K562 treated with DMSO at 1 percent for 48 hours (cell line): ENCODE measurements around the gene CRYGB. TPM values are rescaled to one million over a fixed set of nuclear protein-coding genes. Genes with fewer than 3 reads are reported as not detected.

ENCODE experiments used
- total RNA-seq: library from RNA; unstranded; fragments of 300-600 nt; gene quantifications from 2 replicates; pipeline ENCODE4 v1.2.3, GENCODE V29; 2022; ENCODE audit warnings: low replicate concordance; ENCODE audit errors: extremely low read depth

Gene CRYGB
- total RNA-seq: not detected in 2 replicates

GRCh38 chr2:208146006-208146405, at the start of gene CRYGB:
TSS of gene CRYGB (minus strand) at chr2:208146158. CDS start at chr2:208146120, 38 bp downstream.

GRCh38 chr2:208189810-208190503, 44.0 kb upstream of the CRYGB start, which contains the start of gene C2orf80:
TSS of gene C2orf80 (minus strand) at chr2:208190030. CDS start at chr2:208186986, 3,044 bp downstream.

GRCh38 chr2:208163489-208163888, 17.5 kb upstream of the CRYGB start, which contains the start of gene CRYGA:
TSS of gene CRYGA (minus strand) at chr2:208163589. CDS start at chr2:208163556, 33 bp downstream.

GRCh38 chr2:208129744-208130711, 15.9 kb downstream of the CRYGB start, which contains the start of gene CRYGC:
TSS of gene CRYGC (minus strand) at chr2:208129828. CDS start at chr2:208129792, 36 bp downstream.

GRCh38 chr2:208124013-208124715, 21.8 kb downstream of the CRYGB start, which contains the start of gene CRYGD:
TSS of gene CRYGD (minus strand) at chr2:208124524. CDS start at chr2:208124473, 51 bp downstream.

Other genes starting within 250 kb of the CRYGB start
- not detected in 2 replicates for gene PLEKHM3, start 120.6 kb downstream of the CRYGB start, total RNA-seq
- not detected in 2 replicates for gene CRYGD, start 21.6 kb downstream of the CRYGB start, total RNA-seq
- gene CRYGC, start 16.3 kb downstream of the CRYGB start, total RNA-seq: not detected in 2 replicates
- not detected in 2 replicates for gene CRYGA, start 17.4 kb upstream of the CRYGB start, total RNA-seq
- gene C2orf80, start 43.9 kb upstream of the CRYGB start, total RNA-seq: not detected in 2 replicates
- gene IDH1, start 108.9 kb upstream of the CRYGB start, total RNA-seq: not detected in 2 replicates
- not detected in 2 replicates for gene PIKFYVE, start 120.1 kb upstream of the CRYGB start, total RNA-seq